GM12878 (cell line): Measurements from ENCODE around the gene SDC1. TPM values are rescaled to one million over a fixed set of nuclear protein-coding genes. Genes with fewer than 3 reads are reported as not detected.

Experiments
- ATAC-seq: fragments of 200-7000 bp; cut with Tn5 transposase; 3 replicates; pipeline ENCODE4 v1.9.1; 2020; ENCODE audit warnings: mild to moderate bottlenecking, moderate library complexity
- BruUV-seq: library from RNA; stranded (reverse); fragments of 400-500 nt; replicated peaks from 2 replicates; lab custom pipeline; 2021; lab: Mats Ljungman, UMichigan
- CTCF ChIA-PET: fragments of 300-600 bp; sonication (Branson Sonifier 250); formaldehyde crosslinking; extraction: SDS; loops from one replicate; lab custom pipeline; 2021; ENCODE audit warnings: inconsistent platforms; lab: Yijun Ruan, JAX
- POLR2A ChIA-PET: fragments of 350-600 bp; formaldehyde crosslinking; extraction: SDS; loops from one replicate; lab custom pipeline; 2021; ENCODE audit warnings: inconsistent platforms; lab: Charles Lee
- RAD21 ChIA-PET: fragments of 300-600 bp; sonication (Branson Sonifier 250); formaldehyde crosslinking; loops from one replicate; lab custom pipeline; 2023; ENCODE audit warnings: antibody characterized with exemption; ENCODE audit not compliant: unreplicated experiment; lab: Charles Lee
- SMC1A ChIA-PET: fragments of 300-600 bp; sonication (Branson Sonifier 250); formaldehyde crosslinking; loops from one replicate; lab custom pipeline; 2023; ENCODE audit not compliant: unreplicated experiment, uncharacterized antibody; lab: Charles Lee
- DNase-seq: peaks from one replicate; pipeline ENCODE4 v3.0.0-alpha.2; 2011; ENCODE audit warnings: low read depth, low spot score
- FAIRE-seq: peaks from 3 replicates; lab custom pipeline; 2011; peaks lifted over from hg19 to GRCh38; lab: Jason Lieb, UNC
- H2AFZ ChIP-seq: 2 replicates; pipeline ENCODE4 v1.6.0; 2011; ENCODE audit warnings: low read depth, low read length, control low read depth; ENCODE audit not compliant: control insufficient read depth
- H3K27ac ChIP-seq: 2 replicates; pipeline ENCODE4 v1.5.1; 2011; ENCODE audit warnings: control low read depth; ENCODE audit not compliant: control insufficient read depth, insufficient read depth
- H3K27me3 ChIP-seq, 2 experiments: replicated peaks in 1 of 2; 2 replicates each; pipeline versions ENCODE4 v1.6.0 to v1.6.1; 2011; ENCODE audit warnings: low read length in 1 of 2; ENCODE audit not compliant: control insufficient read depth in 2 of 2, insufficient read depth in 2 of 2
- H3K36me3 ChIP-seq, 2 experiments: 2 replicates each; pipeline ENCODE4 v1.5.1; 2011; ENCODE audit warnings: low read length in 1 of 2; ENCODE audit not compliant: control insufficient read depth in 2 of 2, insufficient read depth in 2 of 2
- H3K4me1 ChIP-seq: 2 replicates; pipeline ENCODE4 v1.6.1; 2011; ENCODE audit warnings: mild to moderate bottlenecking, low read length, moderate library complexity, mixed read lengths; ENCODE audit not compliant: control insufficient read depth, insufficient read depth
- H3K4me2 ChIP-seq: 2 replicates; pipeline ENCODE4 v1.6.0; 2011; ENCODE audit warnings: control low read depth; ENCODE audit not compliant: control insufficient read depth, insufficient read depth
- H3K4me3 ChIP-seq: fragments of 200-600 bp; sonication (generic); 2 replicates; pipeline ENCODE4 v1.5.1; 2016
- H3K79me2 ChIP-seq: 2 replicates; pipeline ENCODE4 v1.6.0; 2011; ENCODE audit warnings: low read length; ENCODE audit not compliant: control insufficient read depth, insufficient read depth
- H3K9ac ChIP-seq: 2 replicates; pipeline ENCODE4 v1.8.0; 2011; ENCODE audit warnings: low read length, control low read depth, mixed read lengths; ENCODE audit not compliant: control insufficient read depth, insufficient read depth
- H3K9me3 ChIP-seq: replicated peaks from 3 replicates; pipeline ENCODE4 v1.5.1; 2011; ENCODE audit warnings: mild to moderate bottlenecking, low read length; ENCODE audit not compliant: control insufficient read depth, insufficient read depth
- H4K20me1 ChIP-seq: 2 replicates; pipeline ENCODE4 v1.6.0; 2011; ENCODE audit not compliant: control insufficient read depth, insufficient read depth
- DPF2 ChIP-seq: fragments of 450-650 bp; IDR thresholded peaks from 2 replicates; pipeline ENCODE4 v1.6.1; 2017; ENCODE audit warnings: mild to moderate bottlenecking
- EP300 ChIP-seq, 2 experiments: fragments of 150-350 bp in 1 of 2; IDR thresholded peaks; 2 replicates each; pipeline ENCODE4 v1.6.1; 2011 to 2012; ENCODE audit warnings: low read depth in 2 of 2, low read length in 2 of 2, borderline replicate concordance in 1 of 2, improper control_type of control experiment in 1 of 2, inconsistent platforms in 1 of 2; ENCODE audit not compliant: control insufficient read depth in 1 of 2
- ESRRA ChIP-seq: IDR thresholded peaks from 2 replicates; pipeline ENCODE4 v1.6.1; 2012; ENCODE audit warnings: mild to moderate bottlenecking, low read length, improper control_type of control experiment
- GATAD2B ChIP-seq: fragments of 450-650 bp; conservative IDR thresholded peaks from 2 replicates; pipeline ENCODE4 v1.6.1; 2017; ENCODE audit warnings: low read depth, mild to moderate bottlenecking, moderate library complexity
- IKZF1 ChIP-seq: fragments of 450-650 bp; conservative IDR thresholded peaks from 2 replicates; pipeline ENCODE4 v1.6.1; 2017; ENCODE audit warnings: antibody characterized with exemption, mild to moderate bottlenecking
- MEF2A ChIP-seq: IDR thresholded peaks from 2 replicates; pipeline ENCODE4 v1.6.1; 2011; ENCODE audit warnings: low read depth, mild to moderate bottlenecking, low read length, moderate library complexity; ENCODE audit not compliant: insufficient read depth
- MEF2B ChIP-seq: fragments of 450-650 bp; IDR thresholded peaks from 2 replicates; pipeline ENCODE4 v1.6.1; 2018; ENCODE audit warnings: mild to moderate bottlenecking, moderate library complexity; ENCODE audit not compliant: partially characterized antibody, poor library complexity, severe bottlenecking
- MTA2 ChIP-seq: fragments of 450-650 bp; IDR thresholded peaks from 2 replicates; pipeline ENCODE4 v1.6.1; 2016; ENCODE audit warnings: low read depth, mild to moderate bottlenecking, moderate library complexity
- MTA3 ChIP-seq: IDR thresholded peaks from 2 replicates; pipeline ENCODE4 v1.6.1; 2012; ENCODE audit warnings: low read length, inconsistent platforms, borderline replicate concordance
- MYB ChIP-seq: fragments of 150-350 bp; IDR thresholded peaks from 2 replicates; pipeline ENCODE4 v1.6.1; 2014; ENCODE audit warnings: mild to moderate bottlenecking, low read depth, low read length, borderline replicate concordance
- NBN ChIP-seq: fragments of 450-650 bp; IDR thresholded peaks from 2 replicates; pipeline ENCODE4 v1.6.1; 2016
- RAD51 ChIP-seq: fragments of 450-650 bp; IDR thresholded peaks from 2 replicates; pipeline ENCODE4 v1.6.1; 2016; ENCODE audit warnings: moderate library complexity, mild to moderate bottlenecking, inconsistent platforms
- SMARCA5 ChIP-seq: fragments of 450-650 bp; IDR thresholded peaks from 2 replicates; pipeline ENCODE4 v1.6.1; 2017; ENCODE audit warnings: mild to moderate bottlenecking
- TCF7 ChIP-seq: IDR thresholded peaks from 2 replicates; pipeline ENCODE4 v1.6.1; 2014; ENCODE audit warnings: antibody characterized with exemption, borderline replicate concordance
- ZNF24 ChIP-seq: fragments of 450-650 bp; IDR thresholded peaks from 2 replicates; pipeline ENCODE4 v1.6.1; 2017; ENCODE audit warnings: antibody characterized with exemption, mild to moderate bottlenecking
- ZNF622 ChIP-seq: fragments of 450-650 bp; IDR thresholded peaks from 2 replicates; pipeline ENCODE4 v1.6.1; 2017; ENCODE audit warnings: mild to moderate bottlenecking, inconsistent platforms
- WGBS: methylation state at CpG from one replicate; pipeline ENCODE4 v1.1.6; 2016; ENCODE audit warnings: low lambda C conversion rate; ENCODE audit not compliant: insufficient replicate concordance, insufficient coverage; ENCODE audit errors: missing lambda C conversion rate; 5-methylcytosine and 5-hydroxymethylcytosine counted together
- in situ Hi-C: fragments of 300-500 bp; cut with MboI; formaldehyde crosslinking; loops from 9 replicates; pipeline ENCODE4 v1.14.3; 2018; ENCODE audit warnings: mixed read lengths
- intact Hi-C: fragments of 100-400 bp; cut with micrococcal nuclease; formaldehyde crosslinking; loops from one replicate; pipeline ENCODE4 v1.14.2; 2022; ENCODE audit not compliant: unreplicated experiment
- polyA plus RNA-seq, 11 experiments: library from polyadenylated mRNA; depleted of rRNA in 4 of 11; unstranded in 6 of 11; stranded (reverse) in 5 of 11; fragments of >200 nt; fragmentation: Nextera tagmentation in 4 of 11; fragmentation: Illumina TruSeq in 1 of 11; extraction: Ambion mirVana in 4 of 11; extraction: Trizol in 1 of 11; gene quantifications; 1 replicate in 1 of 11; 2 replicates in 10 of 11; pipeline versions ENCODE4 v1.2.1 to v1.2.3, GENCODE V29; 2011 to 2016; ENCODE audit warnings: inconsistent platforms in 2 of 11, missing spikeins in 2 of 11, low read depth in 1 of 11
- total RNA-seq, 4 experiments: library from RNA; depleted of rRNA in 3 of 4; stranded (reverse); fragments of >200 nt in 3 of 4; fragmentation: Illumina TruSeq in 1 of 4; extraction: Trizol in 1 of 4; gene quantifications; 2 replicates each; pipeline versions ENCODE4 v1.2.1 to v1.2.3, GENCODE V29; 2013 to 2021
- TF ChIP-seq, protein P1 (sequence below): fragments of 450-650 bp; IDR thresholded peaks from 2 replicates; pipeline ENCODE4 v1.6.1; 2017; ENCODE audit warnings: mild to moderate bottlenecking, moderate library complexity
- TF ChIP-seq, protein P2 (sequence below): fragments of 450-650 bp; conservative IDR thresholded peaks from 2 replicates; pipeline ENCODE4 v1.6.1; 2017; ENCODE audit warnings: mild to moderate bottlenecking, moderate library complexity

The SDC1 gene
- total and polyA plus RNA-seq, 10 of the 15 experiments (the other 5 are each of a cell fraction or from before 2014, with no cell fraction given) = 0.85 to 36.8 (median 23.7) TPM

DNA sequence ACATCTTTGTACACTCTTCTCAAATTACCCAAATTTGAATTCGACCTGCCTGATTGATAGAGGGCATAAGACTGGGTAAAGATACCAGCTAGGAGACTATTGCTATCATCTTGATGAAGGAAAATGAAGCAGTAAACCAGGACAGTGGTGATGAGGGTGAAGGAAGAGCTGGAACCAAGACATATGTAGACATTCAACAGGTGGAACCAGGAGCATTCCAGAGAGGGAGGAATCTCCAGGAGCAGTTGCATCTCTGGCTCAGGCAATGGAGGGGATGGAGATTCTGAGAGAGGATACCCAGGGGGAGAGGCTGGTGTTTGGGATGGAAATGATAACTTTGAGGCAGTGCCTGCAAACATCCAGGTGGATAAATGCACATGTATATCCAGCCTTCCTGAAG lies 41.6 kb downstream of the SDC1 start:
- in situ Hi-C loops = no loop called here
- TF ChIP-seq, protein P1, sequence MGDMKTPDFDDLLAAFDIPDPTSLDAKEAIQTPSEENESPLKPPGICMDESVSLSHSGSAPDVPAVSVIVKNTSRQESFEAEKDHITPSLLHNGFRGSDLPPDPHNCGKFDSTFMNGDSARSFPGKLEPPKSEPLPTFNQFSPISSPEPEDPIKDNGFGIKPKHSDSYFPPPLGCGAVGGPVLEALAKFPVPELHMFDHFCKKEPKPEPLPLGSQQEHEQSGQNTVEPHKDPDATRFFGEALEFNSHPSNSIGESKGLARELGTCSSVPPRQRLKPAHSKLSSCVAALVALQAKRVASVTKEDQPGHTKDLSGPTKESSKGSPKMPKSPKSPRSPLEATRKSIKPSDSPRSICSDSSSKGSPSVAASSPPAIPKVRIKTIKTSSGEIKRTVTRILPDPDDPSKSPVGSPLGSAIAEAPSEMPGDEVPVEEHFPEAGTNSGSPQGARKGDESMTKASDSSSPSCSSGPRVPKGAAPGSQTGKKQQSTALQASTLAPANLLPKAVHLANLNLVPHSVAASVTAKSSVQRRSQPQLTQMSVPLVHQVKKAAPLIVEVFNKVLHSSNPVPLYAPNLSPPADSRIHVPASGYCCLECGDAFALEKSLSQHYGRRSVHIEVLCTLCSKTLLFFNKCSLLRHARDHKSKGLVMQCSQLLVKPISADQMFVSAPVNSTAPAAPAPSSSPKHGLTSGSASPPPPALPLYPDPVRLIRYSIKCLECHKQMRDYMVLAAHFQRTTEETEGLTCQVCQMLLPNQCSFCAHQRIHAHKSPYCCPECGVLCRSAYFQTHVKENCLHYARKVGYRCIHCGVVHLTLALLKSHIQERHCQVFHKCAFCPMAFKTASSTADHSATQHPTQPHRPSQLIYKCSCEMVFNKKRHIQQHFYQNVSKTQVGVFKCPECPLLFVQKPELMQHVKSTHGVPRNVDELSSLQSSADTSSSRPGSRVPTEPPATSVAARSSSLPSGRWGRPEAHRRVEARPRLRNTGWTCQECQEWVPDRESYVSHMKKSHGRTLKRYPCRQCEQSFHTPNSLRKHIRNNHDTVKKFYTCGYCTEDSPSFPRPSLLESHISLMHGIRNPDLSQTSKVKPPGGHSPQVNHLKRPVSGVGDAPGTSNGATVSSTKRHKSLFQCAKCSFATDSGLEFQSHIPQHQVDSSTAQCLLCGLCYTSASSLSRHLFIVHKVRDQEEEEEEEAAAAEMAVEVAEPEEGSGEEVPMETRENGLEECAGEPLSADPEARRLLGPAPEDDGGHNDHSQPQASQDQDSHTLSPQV = no peak
- TF ChIP-seq RAD51 (no peak), NBN (no peak), ESRRA (no peak), TCF7 (no peak), ZNF24 (no peak), DPF2 (no peak), MTA3 (no peak), MEF2A (no peak), EP300 (IDR thresholded peaks at IDR 0.05; ENCODE audit: borderline replicate concordance in 1 of 2, control insufficient read depth in 1 of 2, low read depth in 2 of 2, low read length in 2 of 2) (no peak), ZNF622 (no peak), GATAD2B (no peak), MEF2B (no peak), SMARCA5 (no peak), MYB (no peak), MTA2 (no peak), IKZF1 (no peak)
- TF ChIP-seq, protein P2, sequence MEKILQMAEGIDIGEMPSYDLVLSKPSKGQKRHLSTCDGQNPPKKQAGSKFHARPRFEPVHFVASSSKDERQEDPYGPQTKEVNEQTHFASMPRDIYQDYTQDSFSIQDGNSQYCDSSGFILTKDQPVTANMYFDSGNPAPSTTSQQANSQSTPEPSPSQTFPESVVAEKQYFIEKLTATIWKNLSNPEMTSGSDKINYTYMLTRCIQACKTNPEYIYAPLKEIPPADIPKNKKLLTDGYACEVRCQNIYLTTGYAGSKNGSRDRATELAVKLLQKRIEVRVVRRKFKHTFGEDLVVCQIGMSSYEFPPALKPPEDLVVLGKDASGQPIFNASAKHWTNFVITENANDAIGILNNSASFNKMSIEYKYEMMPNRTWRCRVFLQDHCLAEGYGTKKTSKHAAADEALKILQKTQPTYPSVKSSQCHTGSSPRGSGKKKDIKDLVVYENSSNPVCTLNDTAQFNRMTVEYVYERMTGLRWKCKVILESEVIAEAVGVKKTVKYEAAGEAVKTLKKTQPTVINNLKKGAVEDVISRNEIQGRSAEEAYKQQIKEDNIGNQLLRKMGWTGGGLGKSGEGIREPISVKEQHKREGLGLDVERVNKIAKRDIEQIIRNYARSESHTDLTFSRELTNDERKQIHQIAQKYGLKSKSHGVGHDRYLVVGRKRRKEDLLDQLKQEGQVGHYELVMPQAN = no peak
- TF ChIP-seq, all 136 proteins: peak for 0
- Histone ChIP-seq H3K27ac (no peak overlapping the region), H3K36me3 (no peaks in the 10 kb centered on the region), H3K9me3 (no peaks in the 10 kb centered on the region), H4K20me1 (no peaks in the 10 kb centered on the region), H3K79me2 (no peaks in the 10 kb centered on the region), H3K4me2 (no peak overlapping the region), H3K9ac (no peak overlapping the region), H3K4me1 (peaks cover 14% of the 10 kb centered on the region), H2AFZ (no peak overlapping the region), H3K27me3 (no peaks in the 10 kb centered on the region), H3K4me3 (no peak overlapping the region)
- ChIA-PET POLR2A (no interaction called here), CTCF (interaction anchor here (0.5 kb wide), 1 partner anchor 36 kb away, joined by 3 read pairs; no protein-coding TSS in a partner anchor), SMC1A (no interaction called here), RAD21 (interaction anchor here (1.4 kb wide), 1 partner anchor 47 kb away, joined by 3 read pairs; no protein-coding TSS in a partner anchor)
- FAIRE-seq = no peak
- intact Hi-C loops = no loop called here
- DNase-seq = no peak
- ATAC-seq = no peak
- BruUV-seq = no TSS peak
- WGBS = 0% methylated on average over 1 of the region's 1 CpG
